Measurements from ENCODE around the gene ZNF570.

- no peak for TF ChIP-seq CTCF (IDR thresholded peaks at IDR 0.05)
- TF ChIP-seq POLR2A (IDR thresholded peaks at IDR 0.05): no peak
Measured at GRCh38 chr19:37472165-37472564, 3.0 kb downstream of the ZNF570 start.
